Measurements from ENCODE around the gene SYNPO. TPM values are rescaled to one million over a fixed set of nuclear protein-coding genes. Genes with fewer than 3 reads are reported as not detected.

Gene SYNPO
- polyA plus RNA-seq, 1 donor (not counting 4 experiments of a cell fraction or from before 2014, with no cell fraction given): 6.0 TPM

DNA sequence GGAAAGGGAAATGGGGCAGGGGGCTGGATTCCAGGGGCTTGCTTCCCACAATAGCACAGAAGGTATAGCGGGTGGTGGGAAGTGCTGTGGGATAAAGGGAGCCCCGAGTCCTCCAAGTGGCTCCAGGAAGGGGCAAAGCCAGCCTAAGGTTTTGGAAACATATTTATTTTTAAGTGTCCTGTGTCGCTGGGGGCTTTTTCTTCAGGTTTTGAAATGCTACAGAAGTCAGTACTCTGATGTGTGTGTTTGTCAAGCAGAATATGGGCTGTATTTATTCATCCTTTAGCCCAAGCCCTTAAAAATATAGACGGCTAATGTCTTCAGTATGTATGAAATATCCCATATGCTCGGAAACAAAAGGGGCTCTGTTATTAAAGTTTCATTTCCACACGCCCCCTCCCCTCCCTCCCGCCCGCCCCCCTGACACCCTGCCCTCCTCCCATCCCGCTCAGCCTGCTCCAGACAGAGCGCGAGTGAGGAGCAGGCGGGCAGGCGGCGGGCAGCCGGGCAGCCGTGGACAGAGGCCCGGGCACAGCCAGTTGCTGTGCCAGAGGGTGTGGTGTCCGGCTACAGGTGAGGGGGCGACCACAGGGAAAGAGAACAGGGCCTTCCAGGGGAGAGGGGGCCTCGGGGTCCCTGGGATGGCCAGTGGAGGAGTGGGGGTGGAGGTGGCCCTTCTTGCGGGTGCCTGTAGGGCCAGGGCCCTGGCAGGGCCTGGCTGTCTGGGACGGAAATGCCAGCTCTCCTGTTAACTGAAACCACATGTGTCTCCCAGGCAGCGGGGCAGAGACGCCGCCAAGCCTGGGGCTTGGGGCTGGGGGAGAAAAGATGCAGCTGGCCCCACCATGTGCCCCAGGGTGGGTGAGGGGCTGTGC lies 39.6 kb upstream of the SYNPO start:
- TF ChIP-seq, protein P1, sequence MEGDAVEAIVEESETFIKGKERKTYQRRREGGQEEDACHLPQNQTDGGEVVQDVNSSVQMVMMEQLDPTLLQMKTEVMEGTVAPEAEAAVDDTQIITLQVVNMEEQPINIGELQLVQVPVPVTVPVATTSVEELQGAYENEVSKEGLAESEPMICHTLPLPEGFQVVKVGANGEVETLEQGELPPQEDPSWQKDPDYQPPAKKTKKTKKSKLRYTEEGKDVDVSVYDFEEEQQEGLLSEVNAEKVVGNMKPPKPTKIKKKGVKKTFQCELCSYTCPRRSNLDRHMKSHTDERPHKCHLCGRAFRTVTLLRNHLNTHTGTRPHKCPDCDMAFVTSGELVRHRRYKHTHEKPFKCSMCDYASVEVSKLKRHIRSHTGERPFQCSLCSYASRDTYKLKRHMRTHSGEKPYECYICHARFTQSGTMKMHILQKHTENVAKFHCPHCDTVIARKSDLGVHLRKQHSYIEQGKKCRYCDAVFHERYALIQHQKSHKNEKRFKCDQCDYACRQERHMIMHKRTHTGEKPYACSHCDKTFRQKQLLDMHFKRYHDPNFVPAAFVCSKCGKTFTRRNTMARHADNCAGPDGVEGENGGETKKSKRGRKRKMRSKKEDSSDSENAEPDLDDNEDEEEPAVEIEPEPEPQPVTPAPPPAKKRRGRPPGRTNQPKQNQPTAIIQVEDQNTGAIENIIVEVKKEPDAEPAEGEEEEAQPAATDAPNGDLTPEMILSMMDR (optimal IDR thresholded peaks at IDR 0.05 in 1 of 3, IDR thresholded peaks at IDR 0.05 in 1 of 3, conservative IDR thresholded peaks at IDR 0.05 in 1 of 3; ENCODE audit: extremely low read depth in 1 of 3, insufficient read depth in 2 of 3, low read length in 3 of 3): no peak
- TF ChIP-seq EZH2 (IDR thresholded peaks at IDR 0.05; ENCODE audit: low read length): no peak
- DNase-seq (ENCODE audit: low read depth, low spot score) (no peak), FAIRE-seq (no peak)
- Histone ChIP-seq H3K4me2 (ENCODE audit: control insufficient read depth, extremely low read depth, insufficient read depth, low read depth, low read length) (peak overlapping the region; percentile 77), H3K79me2 (ENCODE audit: control insufficient read depth, insufficient read depth, low read length) (no peaks in the 10 kb centered on the region), H3K9me3 (ENCODE audit: control insufficient read depth, low read depth, low read length) (no peaks in the 10 kb centered on the region), H3K27ac (ENCODE audit: control insufficient read depth, insufficient read depth, low read length) (peak overlapping the region; percentile 93), H2AFZ (ENCODE audit: control insufficient read depth, low read length) (peak overlapping the region; percentile 70), H3K4me1 (ENCODE audit: control insufficient read depth, extremely low read depth, insufficient read depth, low read length) (peaks cover 38% of the 10 kb centered on the region), H3K36me3 (ENCODE audit: control insufficient read depth in 2 of 2, extremely low read depth in 1 of 2, insufficient read depth in 2 of 2, low read length in 2 of 2) (no peaks in the 10 kb centered on the region), H3K9me1 (ENCODE audit: control insufficient read depth, extremely low read depth, insufficient read depth, low read length) (no peaks in the 10 kb centered on the region), H3K9ac (ENCODE audit: control insufficient read depth, extremely low read depth, insufficient read depth, low read length) (peak overlapping the region; percentile 94), H3K27me3 (ENCODE audit: control insufficient read depth, extremely low read depth, insufficient read depth, low read length) (no peaks in the 10 kb centered on the region), H3K4me3 (ENCODE audit: control insufficient read depth in 2 of 3, extremely low read depth in 1 of 3, insufficient read depth in 2 of 3, low read depth in 1 of 3, low read length in 3 of 3) (peak overlapping the region; percentile 24 to 56 (median 53)), H4K20me1 (ENCODE audit: control insufficient read depth, extremely low read depth, insufficient read depth, low read length) (no peaks in the 10 kb centered on the region)
- dilution Hi-C loops (cut with MboI; ENCODE audit: extremely low pct_ligation_motif_present, low sequenced_read_pairs): no loop called here

DNA sequence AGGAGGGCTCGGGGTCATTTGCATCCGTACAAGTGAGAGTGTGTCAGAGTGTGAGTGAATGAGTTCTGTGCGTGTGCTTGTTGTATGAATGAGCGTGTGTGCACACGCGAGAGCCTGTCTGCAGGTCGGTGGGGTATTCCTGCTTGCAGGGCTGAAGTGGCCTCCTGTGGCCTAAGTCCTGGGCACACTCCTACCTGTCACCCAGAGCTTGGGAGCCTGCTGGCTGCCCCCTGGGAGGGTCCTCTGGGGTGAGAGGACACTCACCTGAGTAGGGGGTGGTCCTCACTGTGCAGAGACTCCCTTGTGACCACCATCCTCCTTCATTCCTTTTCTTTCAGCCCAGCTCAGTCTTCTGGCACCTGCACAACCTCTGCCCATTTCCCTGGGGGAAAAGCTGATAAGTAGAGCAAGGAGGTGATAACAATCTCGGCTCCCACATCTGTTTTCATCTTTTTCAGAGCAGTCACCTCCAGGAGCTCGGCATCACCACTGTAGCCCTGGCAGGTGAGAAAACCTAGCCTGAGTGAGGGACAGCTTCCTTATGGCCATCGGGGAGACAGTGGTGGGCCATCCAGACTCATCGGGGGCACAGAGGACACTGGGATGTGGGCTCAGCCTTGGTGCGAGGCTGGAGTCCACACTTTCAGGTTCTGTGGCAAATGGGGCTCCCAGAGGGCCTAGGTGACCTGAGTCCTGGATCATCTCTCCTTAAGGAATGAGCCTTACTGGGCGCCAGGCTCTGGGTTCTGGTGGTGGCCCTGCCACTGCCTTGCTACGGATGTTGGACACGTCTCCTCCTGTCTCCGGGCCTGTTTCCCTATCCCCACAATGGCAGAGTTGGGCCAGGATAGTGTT lies 38.7 kb upstream of the SYNPO start:
- H3K9ac ChIP-seq (ENCODE audit: control insufficient read depth, extremely low read depth, insufficient read depth, low read length): peak overlapping the region; percentile 94
- peak overlapping the region; percentile 70 for H2AFZ ChIP-seq (ENCODE audit: control insufficient read depth, low read length)
- no peaks in the 10 kb centered on the region for H3K79me2 ChIP-seq (ENCODE audit: control insufficient read depth, insufficient read depth, low read length)
- H3K9me3 ChIP-seq (ENCODE audit: control insufficient read depth, low read depth, low read length): no peaks in the 10 kb centered on the region
- no peaks in the 10 kb centered on the region for H3K9me1 ChIP-seq (ENCODE audit: control insufficient read depth, extremely low read depth, insufficient read depth, low read length)
- peak overlapping the region; percentile 75 for H3K4me2 ChIP-seq (ENCODE audit: control insufficient read depth, extremely low read depth, insufficient read depth, low read depth, low read length)
- H3K27me3 ChIP-seq (ENCODE audit: control insufficient read depth, extremely low read depth, insufficient read depth, low read length): no peaks in the 10 kb centered on the region
- no peaks in the 10 kb centered on the region for H3K36me3 ChIP-seq (ENCODE audit: control insufficient read depth in 2 of 2, extremely low read depth in 1 of 2, insufficient read depth in 2 of 2, low read length in 2 of 2)
- TF ChIP-seq, protein P1 (optimal IDR thresholded peaks at IDR 0.05 in 1 of 3, IDR thresholded peaks at IDR 0.05 in 1 of 3, conservative IDR thresholded peaks at IDR 0.05 in 1 of 3; ENCODE audit: extremely low read depth in 1 of 3, insufficient read depth in 2 of 3, low read length in 3 of 3): no peak
- TF ChIP-seq EZH2 (IDR thresholded peaks at IDR 0.05; ENCODE audit: low read length): no peak
- FAIRE-seq (peak; percentile 80), DNase-seq (ENCODE audit: low read depth, low spot score) (no peak)
- dilution Hi-C loops (cut with MboI; ENCODE audit: extremely low pct_ligation_motif_present, low sequenced_read_pairs): no loop called here
- peak overlapping the region in 2 of 3 experiments; percentile 40 to 50 for H3K4me3 ChIP-seq (ENCODE audit: control insufficient read depth in 2 of 3, extremely low read depth in 1 of 3, insufficient read depth in 2 of 3, low read depth in 1 of 3, low read length in 3 of 3)
- H3K27ac ChIP-seq (ENCODE audit: control insufficient read depth, insufficient read depth, low read length): peak overlapping the region; percentile 93
- peaks cover 38% of the 10 kb centered on the region for H3K4me1 ChIP-seq (ENCODE audit: control insufficient read depth, extremely low read depth, insufficient read depth, low read length)
- no peaks in the 10 kb centered on the region for H4K20me1 ChIP-seq (ENCODE audit: control insufficient read depth, extremely low read depth, insufficient read depth, low read length)
